ENCODE results near the gene DIP2C.

DNA sequence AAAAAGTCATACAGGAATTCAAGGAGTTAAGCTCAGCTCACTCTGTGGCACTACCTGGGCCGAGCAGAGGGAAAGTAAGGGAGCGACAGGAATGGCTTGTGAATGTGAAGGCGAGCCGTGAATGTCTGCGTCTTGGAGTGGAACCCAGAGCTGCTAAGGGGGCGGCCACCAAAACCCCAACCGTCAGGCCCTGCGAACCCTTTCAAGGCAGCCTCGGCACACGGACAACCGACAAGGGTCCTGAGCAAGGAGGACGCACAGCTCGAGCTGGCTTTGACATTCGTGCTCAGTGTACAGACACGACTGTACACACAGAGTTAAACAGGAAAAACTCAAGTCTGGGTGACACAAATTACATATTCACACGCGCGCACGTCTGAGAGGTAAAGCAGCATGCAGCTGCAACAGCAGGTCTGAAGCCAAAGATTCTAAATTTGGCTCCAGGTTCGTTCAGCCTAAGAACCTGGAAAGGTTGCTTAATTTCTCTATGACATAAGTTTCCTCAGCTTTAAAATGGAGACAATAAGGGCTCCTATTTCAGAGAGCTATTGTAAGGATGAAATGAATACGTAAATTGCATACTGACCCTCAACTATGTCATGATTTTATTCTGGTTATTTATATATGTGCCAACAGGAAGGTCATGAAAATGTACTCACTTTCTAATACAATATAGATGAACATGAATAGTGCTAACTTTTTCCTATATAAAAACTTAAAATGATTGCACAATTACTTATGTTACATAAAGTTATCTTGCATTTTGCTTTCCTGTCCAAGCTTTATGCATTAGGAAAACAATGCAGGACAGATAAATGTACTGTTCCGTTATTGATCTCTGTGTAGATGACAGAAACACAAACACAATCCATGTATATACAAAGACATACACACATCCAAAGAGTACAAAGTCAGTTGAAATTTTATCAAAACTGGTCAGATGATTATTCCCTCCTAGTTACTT is 361.3 kb downstream of the DIP2C start:
- TF ChIP-seq, protein P1, sequence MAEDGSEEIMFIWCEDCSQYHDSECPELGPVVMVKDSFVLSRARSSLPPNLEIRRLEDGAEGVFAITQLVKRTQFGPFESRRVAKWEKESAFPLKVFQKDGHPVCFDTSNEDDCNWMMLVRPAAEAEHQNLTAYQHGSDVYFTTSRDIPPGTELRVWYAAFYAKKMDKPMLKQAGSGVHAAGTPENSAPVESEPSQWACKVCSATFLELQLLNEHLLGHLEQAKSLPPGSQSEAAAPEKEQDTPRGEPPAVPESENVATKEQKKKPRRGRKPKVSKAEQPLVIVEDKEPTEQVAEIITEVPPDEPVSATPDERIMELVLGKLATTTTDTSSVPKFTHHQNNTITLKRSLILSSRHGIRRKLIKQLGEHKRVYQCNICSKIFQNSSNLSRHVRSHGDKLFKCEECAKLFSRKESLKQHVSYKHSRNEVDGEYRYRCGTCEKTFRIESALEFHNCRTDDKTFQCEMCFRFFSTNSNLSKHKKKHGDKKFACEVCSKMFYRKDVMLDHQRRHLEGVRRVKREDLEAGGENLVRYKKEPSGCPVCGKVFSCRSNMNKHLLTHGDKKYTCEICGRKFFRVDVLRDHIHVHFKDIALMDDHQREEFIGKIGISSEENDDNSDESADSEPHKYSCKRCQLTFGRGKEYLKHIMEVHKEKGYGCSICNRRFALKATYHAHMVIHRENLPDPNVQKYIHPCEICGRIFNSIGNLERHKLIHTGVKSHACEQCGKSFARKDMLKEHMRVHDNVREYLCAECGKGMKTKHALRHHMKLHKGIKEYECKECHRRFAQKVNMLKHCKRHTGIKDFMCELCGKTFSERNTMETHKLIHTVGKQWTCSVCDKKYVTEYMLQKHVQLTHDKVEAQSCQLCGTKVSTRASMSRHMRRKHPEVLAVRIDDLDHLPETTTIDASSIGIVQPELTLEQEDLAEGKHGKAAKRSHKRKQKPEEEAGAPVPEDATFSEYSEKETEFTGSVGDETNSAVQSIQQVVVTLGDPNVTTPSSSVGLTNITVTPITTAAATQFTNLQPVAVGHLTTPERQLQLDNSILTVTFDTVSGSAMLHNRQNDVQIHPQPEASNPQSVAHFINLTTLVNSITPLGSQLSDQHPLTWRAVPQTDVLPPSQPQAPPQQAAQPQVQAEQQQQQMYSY (CRISPR knock-in tag; IDR thresholded peaks at IDR 0.05), result no peak
- TF ChIP-seq, protein P2, sequence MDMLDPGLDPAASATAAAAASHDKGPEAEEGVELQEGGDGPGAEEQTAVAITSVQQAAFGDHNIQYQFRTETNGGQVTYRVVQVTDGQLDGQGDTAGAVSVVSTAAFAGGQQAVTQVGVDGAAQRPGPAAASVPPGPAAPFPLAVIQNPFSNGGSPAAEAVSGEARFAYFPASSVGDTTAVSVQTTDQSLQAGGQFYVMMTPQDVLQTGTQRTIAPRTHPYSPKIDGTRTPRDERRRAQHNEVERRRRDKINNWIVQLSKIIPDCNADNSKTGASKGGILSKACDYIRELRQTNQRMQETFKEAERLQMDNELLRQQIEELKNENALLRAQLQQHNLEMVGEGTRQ (CRISPR knock-in tag; IDR thresholded peaks at IDR 0.05), result no peak
- TF ChIP-seq ZNF263 (CRISPR knock-in tag; IDR thresholded peaks at IDR 0.05; ENCODE audit: low read depth) (no peak), NR1H2 (CRISPR knock-in tag; IDR thresholded peaks at IDR 0.05) (no peak), MAX (CRISPR knock-in tag; IDR thresholded peaks at IDR 0.05) (no peak)
- TF ChIP-seq, protein P3, sequence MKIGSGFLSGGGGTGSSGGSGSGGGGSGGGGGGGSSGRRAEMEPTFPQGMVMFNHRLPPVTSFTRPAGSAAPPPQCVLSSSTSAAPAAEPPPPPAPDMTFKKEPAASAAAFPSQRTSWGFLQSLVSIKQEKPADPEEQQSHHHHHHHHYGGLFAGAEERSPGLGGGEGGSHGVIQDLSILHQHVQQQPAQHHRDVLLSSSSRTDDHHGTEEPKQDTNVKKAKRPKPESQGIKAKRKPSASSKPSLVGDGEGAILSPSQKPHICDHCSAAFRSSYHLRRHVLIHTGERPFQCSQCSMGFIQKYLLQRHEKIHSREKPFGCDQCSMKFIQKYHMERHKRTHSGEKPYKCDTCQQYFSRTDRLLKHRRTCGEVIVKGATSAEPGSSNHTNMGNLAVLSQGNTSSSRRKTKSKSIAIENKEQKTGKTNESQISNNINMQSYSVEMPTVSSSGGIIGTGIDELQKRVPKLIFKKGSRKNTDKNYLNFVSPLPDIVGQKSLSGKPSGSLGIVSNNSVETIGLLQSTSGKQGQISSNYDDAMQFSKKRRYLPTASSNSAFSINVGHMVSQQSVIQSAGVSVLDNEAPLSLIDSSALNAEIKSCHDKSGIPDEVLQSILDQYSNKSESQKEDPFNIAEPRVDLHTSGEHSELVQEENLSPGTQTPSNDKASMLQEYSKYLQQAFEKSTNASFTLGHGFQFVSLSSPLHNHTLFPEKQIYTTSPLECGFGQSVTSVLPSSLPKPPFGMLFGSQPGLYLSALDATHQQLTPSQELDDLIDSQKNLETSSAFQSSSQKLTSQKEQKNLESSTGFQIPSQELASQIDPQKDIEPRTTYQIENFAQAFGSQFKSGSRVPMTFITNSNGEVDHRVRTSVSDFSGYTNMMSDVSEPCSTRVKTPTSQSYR (CRISPR knock-in tag; IDR thresholded peaks at IDR 0.05), result no peak
- TF ChIP-seq, protein P4, sequence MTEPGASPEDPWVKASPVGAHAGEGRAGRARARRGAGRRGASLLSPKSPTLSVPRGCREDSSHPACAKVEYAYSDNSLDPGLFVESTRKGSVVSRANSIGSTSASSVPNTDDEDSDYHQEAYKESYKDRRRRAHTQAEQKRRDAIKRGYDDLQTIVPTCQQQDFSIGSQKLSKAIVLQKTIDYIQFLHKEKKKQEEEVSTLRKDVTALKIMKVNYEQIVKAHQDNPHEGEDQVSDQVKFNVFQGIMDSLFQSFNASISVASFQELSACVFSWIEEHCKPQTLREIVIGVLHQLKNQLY (CRISPR knock-in tag; IDR thresholded peaks at IDR 0.05), result no peak

Measured in WTC11 (cell line).